Activated CD4-positive, alpha-beta T cell treated with anti-CD3 and anti-CD28 coated beads for 48 hours (primary cell): ENCODE measurements around the gene NCOA4.
"Not testable (repeated sequence)": the region's sequence is repeated elsewhere in the genome, so short reads cannot be mapped to it uniquely, and the experiment has no call there.

Experiments used
- DNase-seq: peaks from one replicate; pipeline ENCODE4 v3.0.0-alpha.2; 2020

The NCOA4 gene

GRCh38 chr10:45978554-45978953 is 51.9 kb downstream of the NCOA4 start:
- not testable (repeated sequence) for DNase-seq

GRCh38 chr10:45974041-45974440 is 56.4 kb downstream of the NCOA4 start:
- DNase-seq: not testable (repeated sequence)

GRCh38 chr10:45972813-45973169 is 57.6 kb downstream of the NCOA4 start:
- DNase-seq: not testable (repeated sequence)

- DNase-seq: peak; percentile 90
Observed at GRCh38 chr10:45972106-45972812, 58.2 kb downstream of the NCOA4 start, which contains the start of gene TIMM23. Gene TIMM23, plus strand, starts transcription at chr10:45972489. Its CDS starts 136 bp downstream, at chr10:45972625.

- not testable (repeated sequence) for DNase-seq
Observed at GRCh38 chr10:45971742-45972105, 58.7 kb downstream of the NCOA4 start.

GRCh38 chr10:45971019-45971418 is 59.4 kb downstream of the NCOA4 start:
- DNase-seq: not testable (repeated sequence)

GRCh38 chr10:45962686-45963452 is 67.6 kb downstream of the NCOA4 start:
- DNase-seq: not testable (repeated sequence)

- DNase-seq: not testable (repeated sequence)
Observed at GRCh38 chr10:45957928-45958327, 72.5 kb downstream of the NCOA4 start.

GRCh38 chr10:45956634-45957033 is 73.8 kb downstream of the NCOA4 start:
- not testable (repeated sequence) for DNase-seq
